Loucy (cell line): Measurements from ENCODE around the gene PLP1.

ENCODE experiments used
- H2AFZ ChIP-seq: fragments of 200-600 bp; sonication (generic); 2 replicates; pipeline ENCODE4 v1.6.0; 2016; ENCODE audit warnings: antibody characterized with exemption, mild to moderate bottlenecking, low read length, moderate library complexity
- H3F3A ChIP-seq: fragments of 200-600 bp; 2 replicates; pipeline ENCODE4 v1.6.0; 2016; ENCODE audit warnings: antibody characterized with exemption, low read depth, mild to moderate bottlenecking
- H3K27me3 ChIP-seq: fragments of 200-600 bp; sonication (generic); 2 replicates; pipeline ENCODE4 v1.6.1; 2014; ENCODE audit warnings: low read length, mild to moderate bottlenecking; ENCODE audit not compliant: insufficient read depth, poor library complexity, severe bottlenecking
- H3K36me3 ChIP-seq: fragments of 200-600 bp; sonication (generic); 2 replicates; pipeline ENCODE4 v1.6.1; 2016; ENCODE audit warnings: low read length; ENCODE audit not compliant: insufficient read depth
- H3K4me1 ChIP-seq: fragments of 200-600 bp; sonication (generic); 2 replicates; pipeline ENCODE4 v1.5.1; 2014; ENCODE audit warnings: low read length, mild to moderate bottlenecking; ENCODE audit not compliant: insufficient read depth, poor library complexity, severe bottlenecking
- H3K4me2 ChIP-seq: fragments of 200-600 bp; sonication (generic); 2 replicates; pipeline ENCODE4 v1.6.0; 2014; ENCODE audit warnings: antibody characterized with exemption, low read length, low read depth, mild to moderate bottlenecking; ENCODE audit not compliant: poor library complexity, severe bottlenecking
- H3K4me3 ChIP-seq: fragments of 200-600 bp; sonication (generic); 2 replicates; pipeline ENCODE4 v1.5.1; 2014; ENCODE audit warnings: low read length, mild to moderate bottlenecking, mixed read lengths; ENCODE audit not compliant: poor library complexity, severe bottlenecking
- H3K79me2 ChIP-seq: fragments of 200-600 bp; sonication (generic); 2 replicates; pipeline ENCODE4 v1.6.1; 2014; ENCODE audit warnings: low read length; ENCODE audit not compliant: insufficient read depth
- H3K9ac ChIP-seq: fragments of 200-600 bp; sonication (generic); 2 replicates; pipeline ENCODE4 v1.6.0; 2014; ENCODE audit warnings: mild to moderate bottlenecking, low read depth, low read length, moderate library complexity; ENCODE audit not compliant: poor library complexity, severe bottlenecking
- H3K9me2 ChIP-seq: fragments of 200-600 bp; sonication (generic); replicated peaks from 2 replicates; pipeline ENCODE4 v1.6.1; 2016; ENCODE audit warnings: low read depth, low read length, mixed read lengths
- H3K9me3 ChIP-seq: fragments of 200-600 bp; sonication (generic); 2 replicates; pipeline ENCODE4 v1.6.1; 2014; ENCODE audit warnings: mild to moderate bottlenecking, antibody characterized with exemption, low read length, low read depth; ENCODE audit not compliant: insufficient read depth
- H4K20me1 ChIP-seq: fragments of 200-600 bp; sonication (generic); 2 replicates; pipeline ENCODE4 v1.6.0; 2014; ENCODE audit warnings: antibody characterized with exemption, low read length, mild to moderate bottlenecking; ENCODE audit not compliant: insufficient read depth, poor library complexity, severe bottlenecking
- EZH2phosphoT487 ChIP-seq: fragments of 200-600 bp; IDR thresholded peaks from 2 replicates; pipeline ENCODE4 v1.6.1; 2018; ENCODE audit warnings: antibody characterized with exemption, mild to moderate bottlenecking, moderate library complexity, borderline replicate concordance
- TF ChIP-seq, protein P1 (sequence below): fragments of 200-600 bp; sonication (generic); conservative IDR thresholded peaks from 2 replicates; pipeline ENCODE4 v1.5.1; 2014; ENCODE audit warnings: mild to moderate bottlenecking, antibody characterized with exemption, low read length

PLP1 gene, protein sequence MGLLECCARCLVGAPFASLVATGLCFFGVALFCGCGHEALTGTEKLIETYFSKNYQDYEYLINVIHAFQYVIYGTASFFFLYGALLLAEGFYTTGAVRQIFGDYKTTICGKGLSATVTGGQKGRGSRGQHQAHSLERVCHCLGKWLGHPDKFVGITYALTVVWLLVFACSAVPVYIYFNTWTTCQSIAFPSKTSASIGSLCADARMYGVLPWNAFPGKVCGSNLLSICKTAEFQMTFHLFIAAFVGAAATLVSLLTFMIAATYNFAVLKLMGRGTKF

DNA sequence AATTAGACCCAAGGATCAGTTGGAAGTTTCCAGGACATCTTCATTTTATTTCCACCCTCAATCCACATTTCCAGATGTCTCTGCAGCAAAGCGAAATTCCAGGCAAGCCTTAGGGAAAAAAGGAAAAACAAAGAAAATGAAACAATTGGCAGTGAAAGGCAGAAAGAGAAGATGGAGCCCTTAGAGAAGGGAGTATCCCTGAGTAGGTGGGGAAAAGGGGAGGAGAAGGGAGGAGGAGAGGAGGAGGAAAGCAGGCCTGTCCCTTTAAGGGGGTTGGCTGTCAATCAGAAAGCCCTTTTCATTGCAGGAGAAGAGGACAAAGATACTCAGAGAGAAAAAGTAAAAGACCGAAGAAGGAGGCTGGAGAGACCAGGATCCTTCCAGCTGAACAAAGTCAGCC is at the start of gene PLP1:
Gene PLP1, plus strand, starts transcription at position 295 of the 400 bp plus-strand sequence. CDS start 156 bp downstream, outside the sequence.
- Histone ChIP-seq H3K79me2 (no peaks in the 10 kb centered on the region), H3K4me3 (no peak within 1 kb of the TSS), H4K20me1 (no peaks in the 10 kb centered on the region), H3K36me3 (no peaks in the 10 kb centered on the region), H2AFZ (no peak within 1 kb of the TSS), H3F3A (no peaks in the 10 kb centered on the region), H3K4me1 (no peaks in the 10 kb centered on the region), H3K9ac (no peak within 1 kb of the TSS), H3K4me2 (no peak within 1 kb of the TSS), H3K9me2 (no peaks in the 10 kb centered on the region), H3K9me3 (no peaks in the 10 kb centered on the region), H3K27me3 (no peaks in the 10 kb centered on the region)
- no peak for TF ChIP-seq EZH2phosphoT487
- TF ChIP-seq, protein P1, sequence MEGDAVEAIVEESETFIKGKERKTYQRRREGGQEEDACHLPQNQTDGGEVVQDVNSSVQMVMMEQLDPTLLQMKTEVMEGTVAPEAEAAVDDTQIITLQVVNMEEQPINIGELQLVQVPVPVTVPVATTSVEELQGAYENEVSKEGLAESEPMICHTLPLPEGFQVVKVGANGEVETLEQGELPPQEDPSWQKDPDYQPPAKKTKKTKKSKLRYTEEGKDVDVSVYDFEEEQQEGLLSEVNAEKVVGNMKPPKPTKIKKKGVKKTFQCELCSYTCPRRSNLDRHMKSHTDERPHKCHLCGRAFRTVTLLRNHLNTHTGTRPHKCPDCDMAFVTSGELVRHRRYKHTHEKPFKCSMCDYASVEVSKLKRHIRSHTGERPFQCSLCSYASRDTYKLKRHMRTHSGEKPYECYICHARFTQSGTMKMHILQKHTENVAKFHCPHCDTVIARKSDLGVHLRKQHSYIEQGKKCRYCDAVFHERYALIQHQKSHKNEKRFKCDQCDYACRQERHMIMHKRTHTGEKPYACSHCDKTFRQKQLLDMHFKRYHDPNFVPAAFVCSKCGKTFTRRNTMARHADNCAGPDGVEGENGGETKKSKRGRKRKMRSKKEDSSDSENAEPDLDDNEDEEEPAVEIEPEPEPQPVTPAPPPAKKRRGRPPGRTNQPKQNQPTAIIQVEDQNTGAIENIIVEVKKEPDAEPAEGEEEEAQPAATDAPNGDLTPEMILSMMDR: no peak

GRCh38 chrX:103727115-103727514 is 49.5 kb upstream of the PLP1 start:
- Histone ChIP-seq H3K79me2 (no peaks in the 10 kb centered on the region), H3K36me3 (no peaks in the 10 kb centered on the region), H4K20me1 (no peaks in the 10 kb centered on the region)

GRCh38 chrX:103729015-103729414 is 47.6 kb upstream of the PLP1 start:
- Histone ChIP-seq H3K9ac (no peak overlapping the region), H3K4me3 (no peak overlapping the region), H3K36me3 (no peaks in the 10 kb centered on the region), H3K4me2 (no peak overlapping the region), H3K4me1 (peaks cover 12% of the 10 kb centered on the region), H2AFZ (no peak overlapping the region; the same call in 1 of the 2 replicates), H3F3A (no peaks in the 10 kb centered on the region), H3K79me2 (no peaks in the 10 kb centered on the region), H3K9me2 (no peaks in the 10 kb centered on the region), H3K27me3 (no peaks in the 10 kb centered on the region), H4K20me1 (no peaks in the 10 kb centered on the region), H3K9me3 (no peaks in the 10 kb centered on the region)
- TF ChIP-seq, protein P1: no peak
- TF ChIP-seq EZH2phosphoT487: no peak

More at GRCh38 chrX:103727115-103727514, 49.5 kb upstream of the PLP1 start:
- Histone ChIP-seq H3K4me1 (peaks cover 12% of the 10 kb centered on the region), H3K27me3 (no peaks in the 10 kb centered on the region), H3K9me2 (no peaks in the 10 kb centered on the region), H3K9ac (no peak overlapping the region), H3F3A (no peaks in the 10 kb centered on the region), H3K4me3 (no peak overlapping the region), H2AFZ (no peak overlapping the region), H3K9me3 (no peaks in the 10 kb centered on the region), H3K4me2 (no peak overlapping the region)
- TF ChIP-seq EZH2phosphoT487: no peak
- TF ChIP-seq, protein P1: no peak
